HAP-1 (cell line): Measurements from ENCODE around the gene EVL.

Experiments
- DNase-seq, 2 experiments: peaks; one replicate each; pipeline ENCODE4 v3.0.0-alpha.2; 2016 to 2020; ENCODE audit warnings: low spot score in 2 of 2
- H3K27me3 ChIP-seq: fragments of 250-450 bp; sonication (Bioruptor Pico); 2 replicates; pipeline ENCODE4 v1.5.1; 2020; ENCODE audit warnings: low read depth, mild to moderate bottlenecking, moderate library complexity
- H3K36me3 ChIP-seq: fragments of 250-450 bp; sonication (Bioruptor Pico); replicated peaks from 2 replicates; pipeline ENCODE4 v1.5.1; 2020; ENCODE audit warnings: mild to moderate bottlenecking
- H3K4me1 ChIP-seq: fragments of 250-450 bp; sonication (Bioruptor Pico); 2 replicates; pipeline ENCODE4 v1.5.1; 2020; ENCODE audit warnings: mild to moderate bottlenecking
- H3K4me3 ChIP-seq: fragments of 250-450 bp; sonication (Bioruptor Pico); 2 replicates; pipeline ENCODE4 v1.5.1; 2020; ENCODE audit warnings: mild to moderate bottlenecking, moderate library complexity
- H3K9me3 ChIP-seq: fragments of 250-450 bp; sonication (Bioruptor Pico); 2 replicates; pipeline ENCODE4 v1.5.1; 2020; ENCODE audit warnings: mild to moderate bottlenecking, moderate library complexity
- in situ Hi-C: fragments of 300-500 bp; cut with MboI; formaldehyde crosslinking; loops from 3 replicates; pipeline ENCODE4 v1.14.3; 2020; ENCODE audit warnings: low sequenced_read_pairs, inconsistent platforms, mixed read lengths

The EVL gene

DNA sequence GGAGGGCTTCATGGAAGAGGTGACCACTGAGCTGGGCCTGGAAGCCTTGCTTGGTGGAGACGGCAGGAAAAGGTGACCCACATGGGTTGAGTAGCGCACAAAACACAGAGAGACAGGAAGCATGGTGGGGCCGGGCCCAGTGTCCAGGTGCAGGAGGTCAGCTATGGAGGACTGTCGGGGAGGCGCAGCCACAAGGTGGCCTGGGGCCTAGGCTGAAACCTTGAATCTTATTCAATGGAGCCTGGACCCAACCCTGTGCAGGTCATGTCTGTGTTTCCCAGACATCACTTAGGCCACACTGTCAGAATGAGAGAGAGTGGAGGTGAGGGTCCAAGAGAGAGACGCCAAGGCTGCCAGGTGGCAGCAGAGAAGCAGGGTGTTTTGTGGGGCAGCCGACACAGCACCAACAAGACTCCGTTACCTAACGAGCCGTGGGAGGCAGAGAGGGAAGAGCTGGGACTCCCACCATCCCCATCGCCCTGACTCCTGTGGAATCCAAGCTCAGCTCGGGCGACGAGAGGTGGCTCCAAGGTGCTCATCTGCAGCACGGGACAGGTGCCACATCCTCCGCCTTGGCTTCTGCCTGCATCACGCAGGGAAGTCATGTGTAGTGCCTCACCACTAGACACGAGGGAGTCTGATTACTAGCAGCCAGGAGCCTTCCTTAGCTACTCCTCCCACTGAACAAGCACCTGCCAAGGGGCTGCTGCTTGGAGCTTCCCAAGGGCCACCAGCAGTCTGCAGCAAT, 55.5 kb downstream of the EVL start:
- H3K27me3 ChIP-seq = no peaks in the 10 kb centered on the region
- H3K9me3 ChIP-seq = no peaks in the 10 kb centered on the region
- no peaks in the 10 kb centered on the region for H3K4me1 ChIP-seq
- no peak overlapping the region for H3K4me3 ChIP-seq
- no peak for DNase-seq
- 0 out of 2 replicates have a peak, but pooled peaks cover 3% of the 10 kb centered on the region for H3K36me3 ChIP-seq
- in situ Hi-C loops = no loop called here

DNA sequence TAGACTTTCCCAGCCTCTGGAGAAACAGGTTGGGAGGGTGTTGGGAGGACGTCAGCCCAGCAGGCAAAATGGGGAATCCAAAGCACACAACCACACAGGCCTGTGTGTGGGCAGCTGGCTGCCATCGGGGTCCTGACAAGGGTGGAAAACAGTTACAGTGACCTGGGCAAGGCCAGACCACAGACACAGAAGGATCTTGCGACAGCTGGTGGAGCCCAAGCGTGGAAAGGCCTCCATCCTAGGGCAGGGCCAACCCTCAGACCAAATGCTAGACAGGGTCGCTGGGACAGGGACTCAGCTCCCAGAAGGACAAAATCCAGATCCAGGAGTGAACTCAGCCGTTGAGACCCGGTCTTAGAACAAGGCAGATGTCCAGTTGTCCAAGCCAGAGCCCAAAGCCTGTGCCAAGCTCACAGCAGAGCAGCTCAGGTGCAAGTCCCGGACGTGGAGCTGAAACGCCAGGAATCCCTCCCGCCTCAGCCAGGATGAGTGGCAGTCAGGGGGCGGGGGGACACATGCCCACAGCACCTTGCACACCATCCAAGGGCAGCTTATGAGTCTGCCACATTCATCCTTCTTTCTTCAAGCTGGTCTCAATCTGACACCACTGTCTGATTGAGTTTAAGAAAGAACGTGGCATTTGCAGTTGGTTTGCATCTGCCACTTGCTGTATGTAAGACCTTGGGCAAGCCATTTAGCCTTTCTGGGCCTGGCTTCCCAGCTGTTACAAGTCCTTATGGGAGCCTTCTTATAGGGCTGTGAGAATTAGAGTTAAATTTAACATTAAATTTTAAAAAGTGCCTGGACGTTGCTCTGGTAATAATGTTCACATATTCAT, 56.6 kb downstream of the EVL start:
- in situ Hi-C loops = no loop called here
- DNase-seq = no peak

DNA sequence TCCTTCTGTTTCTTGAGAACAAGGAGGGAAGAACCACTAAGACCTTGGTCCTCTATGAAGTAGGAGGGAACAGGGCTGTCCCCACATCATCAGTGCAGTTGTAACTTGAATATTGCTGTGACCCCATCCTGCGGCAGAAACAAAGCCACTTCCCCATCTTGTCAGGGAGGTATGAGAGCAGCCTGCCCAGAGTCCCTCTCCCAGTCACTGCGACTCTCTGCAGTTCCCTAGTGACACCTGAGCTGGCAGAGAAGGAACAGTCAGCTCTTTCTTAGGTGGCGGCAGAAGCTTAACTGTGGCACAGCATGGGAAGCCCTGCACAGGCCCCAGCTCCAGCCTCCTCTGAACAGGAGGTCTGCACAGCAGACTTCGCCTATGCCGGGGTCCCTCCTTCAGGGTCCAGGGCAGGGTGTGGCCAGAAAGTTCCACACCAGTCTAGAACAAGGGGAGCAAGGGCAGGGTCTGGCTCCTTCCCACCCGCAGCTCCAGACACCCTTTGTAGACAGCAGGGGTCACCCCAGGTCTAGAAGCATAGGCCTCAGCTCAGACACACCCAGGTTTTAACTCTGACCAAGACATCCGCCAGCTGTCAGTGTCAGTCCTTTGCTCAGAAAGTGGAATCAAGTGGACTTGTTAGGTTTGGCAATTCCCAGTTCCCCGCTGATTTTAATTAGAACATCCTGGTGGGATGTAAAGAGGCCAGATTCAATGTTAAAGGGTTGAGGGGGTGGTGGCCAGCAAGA, 57.4 kb downstream of the EVL start:
- in situ Hi-C loops = no loop called here
- no peaks in the 10 kb centered on the region for H3K4me1 ChIP-seq
- H3K4me3 ChIP-seq = no peak overlapping the region
- no peaks in the 10 kb centered on the region for H3K9me3 ChIP-seq
- no peak for DNase-seq
- H3K27me3 ChIP-seq = no peaks in the 10 kb centered on the region
- peaks cover 7% of the 10 kb centered on the region; the same call in 1 of the 2 replicates for H3K36me3 ChIP-seq

More for the DNA sequence above, 56.6 kb downstream of the EVL start:
- H3K4me1 ChIP-seq = no peaks in the 10 kb centered on the region
- H3K4me3 ChIP-seq = no peak overlapping the region
- peaks cover 5% of the 10 kb centered on the region; the same call in 1 of the 2 replicates for H3K36me3 ChIP-seq
- no peaks in the 10 kb centered on the region for H3K9me3 ChIP-seq
- H3K27me3 ChIP-seq = no peaks in the 10 kb centered on the region

DNA sequence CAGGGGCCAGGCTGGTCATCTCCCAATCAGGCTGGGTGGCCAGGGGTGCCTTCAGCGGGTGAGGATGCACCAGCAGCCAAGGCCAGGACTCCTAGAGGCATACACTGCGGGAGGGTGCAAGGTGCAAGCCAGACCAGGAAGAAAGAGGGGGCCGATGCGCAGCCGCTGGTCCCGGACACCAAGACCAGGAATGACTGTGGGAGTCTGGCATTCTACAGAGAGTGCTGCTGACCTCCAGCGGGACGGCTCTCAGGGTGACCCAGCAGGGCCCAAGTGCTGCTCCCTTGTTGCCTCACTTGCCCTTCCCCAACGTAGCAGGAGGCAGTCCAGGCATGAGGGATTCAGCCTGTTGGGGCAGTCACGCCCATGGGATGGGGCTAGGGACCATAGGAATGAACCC, 58.4 kb downstream of the EVL start:
- H3K4me1 ChIP-seq = no peaks in the 10 kb centered on the region
- peaks cover 7% of the 10 kb centered on the region; the same call in 1 of the 2 replicates for H3K36me3 ChIP-seq
- no peaks in the 10 kb centered on the region for H3K9me3 ChIP-seq
- H3K4me3 ChIP-seq = no peak overlapping the region
- no peak for DNase-seq
- in situ Hi-C loops = no loop called here
- H3K27me3 ChIP-seq = no peaks in the 10 kb centered on the region

DNA sequence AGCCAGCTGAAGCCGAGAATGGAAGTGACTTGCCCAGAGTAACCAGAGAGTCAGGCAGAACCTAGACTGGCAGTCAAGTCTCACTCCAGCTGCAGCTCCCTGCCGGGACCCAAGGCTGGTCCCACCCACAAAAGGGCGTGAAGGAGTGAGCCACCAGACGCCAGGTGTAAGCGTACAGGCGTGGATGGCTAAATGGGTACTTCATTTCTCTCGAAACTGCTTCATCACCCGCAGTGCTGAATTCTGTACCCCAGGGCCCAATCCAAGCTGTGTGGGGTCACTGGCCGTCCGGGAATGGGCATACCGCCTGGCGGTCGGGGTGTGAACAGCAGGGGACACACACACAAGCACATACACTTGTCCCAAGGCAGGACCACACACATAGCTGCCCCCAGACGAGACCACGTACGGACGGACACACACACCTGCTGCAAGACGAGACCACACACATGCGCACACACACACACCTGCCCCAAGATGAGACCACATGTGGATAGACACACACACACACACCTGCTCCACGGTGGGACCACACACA, 59.4 kb downstream of the EVL start:
- Histone ChIP-seq H3K27me3 (no peaks in the 10 kb centered on the region), H3K4me1 (no peaks in the 10 kb centered on the region), H3K36me3 (peaks cover 7% of the 10 kb centered on the region; the same call in 1 of the 2 replicates), H3K9me3 (no peaks in the 10 kb centered on the region), H3K4me3 (no peak overlapping the region)
- no peak for DNase-seq
- in situ Hi-C loops = no loop called here

DNA sequence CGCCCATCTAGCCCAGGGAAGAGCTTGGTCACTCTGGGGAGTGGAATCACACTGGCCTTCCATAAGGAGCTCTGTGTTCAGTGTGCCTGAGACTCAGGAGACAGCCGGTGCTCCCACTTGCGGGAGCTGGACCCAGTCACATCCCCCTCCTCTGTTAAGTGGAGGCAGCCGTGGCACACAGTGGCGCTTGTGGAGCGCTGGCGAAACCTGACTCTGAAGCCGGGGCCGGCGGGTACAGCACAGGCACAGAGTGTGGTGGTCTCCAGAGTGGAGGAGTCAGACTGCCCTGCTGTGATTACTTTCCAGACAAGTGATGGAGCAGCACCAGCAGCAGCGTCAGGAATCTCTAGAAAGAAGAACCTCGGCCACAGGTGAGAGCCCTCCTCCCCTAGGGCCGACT, 61.2 kb downstream of the EVL start:
- no peak for DNase-seq
- in situ Hi-C loops = no loop called here
- peaks cover 11% of the 10 kb centered on the region; the same call in 1 of the 2 replicates for H3K36me3 ChIP-seq

DNA sequence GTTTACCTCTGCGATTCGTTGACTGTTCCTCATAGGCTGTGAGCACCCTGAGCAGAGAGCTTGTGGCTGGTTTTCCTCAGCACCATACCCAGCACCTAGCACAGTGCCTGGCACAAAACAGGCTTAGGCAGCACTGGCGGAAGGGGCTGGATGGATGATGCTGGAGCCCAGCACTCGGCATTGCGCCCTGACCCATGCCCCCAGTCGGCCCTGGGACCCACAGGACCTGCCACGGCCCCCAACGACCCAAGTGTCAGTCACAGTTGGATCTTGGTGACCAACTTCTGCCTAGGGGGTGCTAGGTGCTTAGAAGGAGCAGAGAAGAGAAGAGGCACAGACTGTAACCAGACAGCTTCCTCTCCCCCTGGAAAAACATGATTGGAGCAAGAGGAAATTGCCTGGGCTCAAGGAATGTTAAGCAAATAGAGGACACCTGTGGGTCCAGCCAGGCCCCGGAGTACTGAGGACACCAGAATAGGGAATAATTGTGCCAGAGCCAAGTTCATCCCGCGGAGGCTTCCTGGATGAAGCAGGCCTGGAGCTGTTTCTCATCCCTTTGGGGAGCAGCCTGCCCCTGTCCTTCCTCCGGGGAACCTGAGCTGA, 62.7 kb downstream of the EVL start:
- H3K4me1 ChIP-seq = no peaks in the 10 kb centered on the region
- no peaks in the 10 kb centered on the region for H3K9me3 ChIP-seq
- in situ Hi-C loops = no loop called here
- no peak for DNase-seq
- no peak overlapping the region for H3K4me3 ChIP-seq
- H3K27me3 ChIP-seq = no peaks in the 10 kb centered on the region
- peaks cover 17% of the 10 kb centered on the region; the same call in 1 of the 2 replicates for H3K36me3 ChIP-seq

More for the DNA sequence above, 61.2 kb downstream of the EVL start:
- Histone ChIP-seq H3K27me3 (no peaks in the 10 kb centered on the region), H3K4me1 (no peaks in the 10 kb centered on the region), H3K4me3 (no peak overlapping the region), H3K9me3 (no peaks in the 10 kb centered on the region)

DNA sequence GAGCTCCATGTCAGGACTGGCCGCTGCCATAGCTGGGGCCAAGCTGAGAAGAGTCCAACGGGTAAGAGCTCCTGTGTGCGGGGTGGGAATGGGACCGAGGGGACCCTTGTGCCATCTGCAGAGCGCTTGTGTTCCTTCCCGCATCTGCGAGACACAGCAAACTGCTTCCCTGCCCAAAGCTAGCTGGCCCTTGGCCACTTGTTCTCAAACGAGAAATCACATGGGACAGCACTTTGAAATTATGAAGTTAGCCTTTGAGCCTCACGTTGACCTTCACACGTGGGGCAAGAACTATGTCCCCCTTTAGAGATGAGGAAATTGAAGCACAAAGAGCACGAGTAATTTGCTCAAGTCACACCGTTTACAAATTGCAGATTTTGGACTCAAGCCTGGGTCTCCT, 63.5 kb downstream of the EVL start:
- Histone ChIP-seq H3K9me3 (no peaks in the 10 kb centered on the region), H3K4me3 (no peak overlapping the region), H3K36me3 (peaks cover 21% of the 10 kb centered on the region), H3K27me3 (no peaks in the 10 kb centered on the region), H3K4me1 (no peaks in the 10 kb centered on the region)
- no peak for DNase-seq
- in situ Hi-C loops = no loop called here

DNA sequence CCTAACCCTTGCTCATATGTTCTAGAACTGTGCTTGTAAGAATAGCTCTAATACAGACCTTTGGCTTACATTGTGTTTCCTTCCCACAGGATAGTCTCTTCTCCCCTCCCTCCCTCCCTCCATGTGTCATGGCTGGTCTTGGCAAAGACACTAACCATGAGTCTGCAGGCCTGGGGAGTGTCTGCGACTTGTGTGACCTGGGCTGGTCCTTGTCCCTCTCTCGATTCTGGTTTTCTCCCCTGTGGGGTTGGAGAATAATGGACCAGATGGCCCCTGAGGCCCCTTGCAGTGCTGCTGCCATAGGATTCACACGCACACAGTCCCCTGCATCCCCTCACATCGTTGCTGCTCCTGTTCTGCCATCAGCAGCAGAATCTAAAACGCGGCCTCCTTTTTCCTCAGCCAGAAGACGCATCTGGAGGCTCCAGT, 64.0 kb downstream of the EVL start:
- no peak overlapping the region for H3K4me3 ChIP-seq
- H3K27me3 ChIP-seq = no peaks in the 10 kb centered on the region
- H3K9me3 ChIP-seq = no peaks in the 10 kb centered on the region
- in situ Hi-C loops = no loop called here
- H3K36me3 ChIP-seq = peaks cover 26% of the 10 kb centered on the region
- no peaks in the 10 kb centered on the region for H3K4me1 ChIP-seq
- no peak for DNase-seq

DNA sequence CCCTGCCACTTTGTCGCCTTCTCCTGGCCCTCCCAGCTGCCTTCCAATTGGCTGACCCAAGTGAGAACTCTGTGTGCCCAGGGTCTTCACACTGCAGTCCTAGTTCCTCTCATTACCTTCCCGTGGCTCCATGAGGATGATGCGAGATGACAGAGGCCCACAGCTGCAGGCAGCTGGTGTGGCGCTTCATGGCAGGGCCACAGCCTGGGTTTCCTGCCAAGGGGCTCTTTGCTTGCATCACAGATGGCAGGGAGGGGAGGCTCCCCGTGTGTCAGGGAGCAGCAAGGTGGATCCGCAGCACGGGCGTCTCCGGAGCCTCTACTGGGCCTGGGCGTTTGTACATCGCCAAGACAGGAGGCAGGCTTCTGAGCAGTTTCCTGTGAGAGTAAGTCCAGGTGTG, 65.3 kb downstream of the EVL start:
- no peak for DNase-seq
- in situ Hi-C loops = no loop called here
- no peaks in the 10 kb centered on the region for H3K27me3 ChIP-seq
- H3K9me3 ChIP-seq = no peaks in the 10 kb centered on the region
- H3K36me3 ChIP-seq = peaks cover 31% of the 10 kb centered on the region
- no peak overlapping the region for H3K4me3 ChIP-seq
- no peaks in the 10 kb centered on the region for H3K4me1 ChIP-seq

DNA sequence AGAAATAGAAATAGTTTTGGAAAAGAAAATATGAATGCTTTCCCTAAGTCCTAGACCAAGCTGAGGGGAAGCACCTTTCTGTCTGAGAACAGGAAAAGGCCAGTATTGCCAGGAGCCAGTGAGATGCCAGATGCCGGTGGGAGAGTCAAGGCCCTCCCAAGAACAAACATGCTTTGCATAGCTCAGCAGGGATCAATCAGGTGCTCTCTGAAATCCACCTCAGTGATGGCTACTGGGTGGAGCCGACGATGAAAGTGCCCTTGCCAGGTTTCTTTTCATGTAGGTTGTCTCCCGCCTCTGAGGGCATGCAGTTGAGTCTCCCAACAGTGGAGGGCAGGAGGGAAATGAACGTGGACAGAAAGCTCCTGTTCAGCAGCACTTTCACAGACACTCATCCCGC, 66.0 kb downstream of the EVL start:
- no peaks in the 10 kb centered on the region for H3K9me3 ChIP-seq
- H3K4me1 ChIP-seq = no peaks in the 10 kb centered on the region
- H3K4me3 ChIP-seq = no peak overlapping the region
- H3K27me3 ChIP-seq = no peaks in the 10 kb centered on the region
- in situ Hi-C loops = no loop called here
- no peak for DNase-seq
- peaks cover 31% of the 10 kb centered on the region for H3K36me3 ChIP-seq

DNA sequence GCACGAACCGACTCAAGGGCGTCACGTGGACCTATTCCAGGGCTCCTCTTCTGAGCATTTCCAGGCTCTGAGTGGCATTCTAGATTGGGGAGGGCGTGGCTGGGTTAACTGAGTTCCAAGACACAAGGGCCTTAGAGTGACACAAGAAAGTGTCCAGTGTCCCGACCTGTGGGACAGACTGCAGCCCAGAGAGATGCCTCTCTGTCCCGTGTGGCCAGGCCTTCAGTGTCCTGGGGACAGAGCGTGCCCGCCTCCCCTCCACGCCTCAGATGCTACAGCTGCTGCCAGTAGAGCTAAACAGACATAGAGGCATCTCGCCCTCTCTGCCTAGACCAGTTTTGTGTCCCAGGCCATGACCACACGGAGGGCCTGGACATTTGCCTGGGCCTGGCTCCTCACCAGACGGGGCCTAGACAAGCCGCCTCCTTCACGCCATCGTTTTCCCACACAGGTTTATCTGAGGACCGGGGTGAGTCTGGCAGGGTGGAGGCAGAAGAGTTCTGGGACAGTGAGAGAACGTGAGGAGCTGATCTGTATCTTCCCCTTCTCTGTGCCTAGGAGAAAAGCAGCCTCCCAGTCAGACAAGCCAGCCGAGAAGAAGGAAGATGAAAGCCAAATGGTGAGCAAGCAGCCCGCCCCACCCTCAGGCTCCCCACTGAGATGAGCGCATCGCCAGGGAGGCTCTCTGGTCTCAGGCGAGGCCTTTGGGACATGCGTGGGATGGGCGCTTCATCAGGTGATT, 67.1 kb downstream of the EVL start:
- H3K36me3 ChIP-seq = peaks cover 27% of the 10 kb centered on the region
- H3K4me1 ChIP-seq = no peaks in the 10 kb centered on the region
- in situ Hi-C loops = no loop called here
- no peak for DNase-seq
- no peaks in the 10 kb centered on the region for H3K9me3 ChIP-seq
- no peak overlapping the region for H3K4me3 ChIP-seq
- H3K27me3 ChIP-seq = no peaks in the 10 kb centered on the region
